H1 (cell line): ENCODE results near the gene VSTM2B. TPM values are rescaled to one million over a fixed set of nuclear protein-coding genes. Genes with fewer than 3 reads are reported as not detected.

Source experiments
- CTCF ChIA-PET: fragments of 300-600 bp; sonication (Branson Sonifier 250); formaldehyde crosslinking; loops from one replicate; lab custom pipeline; 2021; ENCODE audit not compliant: partially characterized antibody; lab: Charles Lee
- POLR2A ChIA-PET: fragments of 300-600 bp; sonication (Branson Sonifier 250); formaldehyde crosslinking; loops from one replicate; lab custom pipeline; 2021; ENCODE audit warnings: inconsistent platforms; ENCODE audit not compliant: partially characterized antibody; lab: Charles Lee
- DNase-seq, 2 experiments: peaks; one replicate each; pipeline versions ENCODE4 v3.0.0 to v3.0.0-alpha.2; 2010 to 2022; ENCODE audit warnings: low spot score in 2 of 2, low read depth in 1 of 2, mixed read lengths in 1 of 2
- FAIRE-seq: peaks from 2 replicates; lab custom pipeline; 2011; peaks lifted over from hg19 to GRCh38; lab: Jason Lieb, UNC
- H2AFZ ChIP-seq: 2 replicates; pipeline ENCODE4 v1.8.1; 2012; ENCODE audit warnings: low read length, inconsistent platforms
- H2AK5ac ChIP-seq: 2 replicates; pipeline ENCODE4 v1.6.1; 2013; ENCODE audit warnings: low read depth, low read length
- H2BK120ac ChIP-seq: replicated peaks from 2 replicates; pipeline ENCODE3; 2013; ENCODE audit warnings: low read depth, low read length, inconsistent platforms
- H2BK12ac ChIP-seq: 2 replicates; pipeline ENCODE4 v1.6.1; 2013; ENCODE audit warnings: low read depth, low read length
- H2BK15ac ChIP-seq: 2 replicates; pipeline ENCODE4 v1.6.1; 2013; ENCODE audit warnings: low read length
- H2BK20ac ChIP-seq: 2 replicates; pipeline ENCODE4 v1.6.1; 2013; ENCODE audit warnings: low read length
- H2BK5ac ChIP-seq: 2 replicates; pipeline ENCODE4 v1.6.1; 2013; ENCODE audit warnings: low read depth, low read length
- H3K14ac ChIP-seq: 2 replicates; pipeline ENCODE4 v1.6.1; 2013; ENCODE audit warnings: inconsistent platforms; ENCODE audit not compliant: insufficient read length
- H3K18ac ChIP-seq: 2 replicates; pipeline ENCODE4 v1.6.1; 2013; ENCODE audit warnings: low read length; ENCODE audit errors: extremely low read depth
- H3K23ac ChIP-seq: 2 replicates; pipeline ENCODE4 v1.6.1; 2013; ENCODE audit warnings: inconsistent platforms; ENCODE audit not compliant: insufficient read length
- H3K23me2 ChIP-seq: 2 replicates; pipeline ENCODE4 v1.6.1; 2013; ENCODE audit warnings: low read depth, low read length
- H3K27ac ChIP-seq: 2 replicates; pipeline ENCODE4 v1.6.1; 2011; ENCODE audit warnings: low read depth, low read length, inconsistent platforms
- H3K27me3 ChIP-seq, 4 experiments: replicated peaks in 1 of 4; 1 replicate in 1 of 4; 2 replicates in 3 of 4; pipeline versions ENCODE4 v1.6.1 to v1.8.1; 2011 to 2013; ENCODE audit warnings: low read length in 3 of 4, mild to moderate bottlenecking in 3 of 4, inconsistent platforms in 2 of 4, mixed read lengths in 2 of 4, moderate library complexity in 1 of 4; ENCODE audit not compliant: control insufficient read depth in 3 of 4, insufficient read depth in 3 of 4; ENCODE audit errors: extremely low read depth in 1 of 4
- H3K36me3 ChIP-seq, 4 experiments: 2 replicates each; pipeline versions ENCODE4 v1.6.1 to v1.8.1; 2011 to 2013; ENCODE audit warnings: mild to moderate bottlenecking in 4 of 4, low read length in 3 of 4, moderate library complexity in 2 of 4, control low read depth in 1 of 4, inconsistent platforms in 1 of 4; ENCODE audit not compliant: insufficient read depth in 4 of 4, control insufficient read depth in 2 of 4
- H3K4ac ChIP-seq: replicated peaks from 2 replicates; pipeline ENCODE3; 2013; ENCODE audit warnings: low read length, low read depth, mixed read lengths, inconsistent platforms; ENCODE audit not compliant: insufficient read length
- H3K4me1 ChIP-seq, 4 experiments: replicated peaks in 1 of 4; 1 replicate in 1 of 4; 2 replicates in 3 of 4; pipeline versions ENCODE4 v1.6.1 to v1.8.1; 2011 to 2013; ENCODE audit warnings: low read length in 3 of 4, inconsistent platforms in 2 of 4, mixed read lengths in 1 of 4; ENCODE audit not compliant: insufficient read depth in 4 of 4, control insufficient read depth in 3 of 4
- H3K4me2 ChIP-seq, 2 experiments: 2 replicates each; pipeline versions ENCODE4 v1.6.1 to v1.8.1; 2011 to 2013; ENCODE audit warnings: low read depth in 2 of 2, low read length in 2 of 2, control low read depth in 1 of 2, inconsistent platforms in 1 of 2, mild to moderate bottlenecking in 1 of 2; ENCODE audit not compliant: insufficient read depth in 1 of 2
- H3K4me3 ChIP-seq, 4 experiments: fragments of 200-600, 300-600 bp in 1 of 4; sonication (generic), shearing (Covaris generic), sonication (Bioruptor Twin) in 1 of 4; 2 replicates each; pipeline versions ENCODE4 v1.5.1 to v1.8.1; 2011 to 2016; ENCODE audit warnings: low read length in 4 of 4, low read depth in 3 of 4, control low read depth in 2 of 4, inconsistent platforms in 2 of 4, mild to moderate bottlenecking in 2 of 4, mixed read lengths in 1 of 4, moderate library complexity in 1 of 4; ENCODE audit not compliant: insufficient read depth in 2 of 4; ENCODE audit errors: extremely low read depth in 1 of 4
- H3K56ac ChIP-seq: replicated peaks from 2 replicates; pipeline ENCODE3; 2013; ENCODE audit warnings: low read depth, mild to moderate bottlenecking, mixed read lengths, low read length, inconsistent platforms; ENCODE audit not compliant: insufficient read length
- H3K79me1 ChIP-seq: 2 replicates; pipeline ENCODE4 v1.6.1; 2013; ENCODE audit warnings: low read depth, low read length, control low read depth
- H3K79me2 ChIP-seq, 2 experiments: 2 replicates each; pipeline versions ENCODE4 v1.6.1 to v1.8.1; 2012 to 2013; ENCODE audit warnings: low read length in 2 of 2, mild to moderate bottlenecking in 2 of 2, inconsistent platforms in 1 of 2; ENCODE audit not compliant: insufficient read depth in 2 of 2, control insufficient read depth in 1 of 2
- H3K9ac ChIP-seq, 4 experiments: replicated peaks in 1 of 4; 1 replicate in 1 of 4; 2 replicates in 3 of 4; pipeline versions ENCODE4 v1.6.1 to v1.8.1; 2011 to 2013; ENCODE audit warnings: low read depth in 3 of 4, low read length in 3 of 4, control low read depth in 2 of 4, mild to moderate bottlenecking in 2 of 4, moderate library complexity in 2 of 4, inconsistent platforms in 1 of 4; ENCODE audit errors: extremely low read depth in 1 of 4
- H3K9me3 ChIP-seq, 2 experiments: 2 replicates each; pipeline versions ENCODE4 v1.6.1 to v1.8.1; 2012 to 2013; ENCODE audit warnings: mild to moderate bottlenecking in 2 of 2, moderate library complexity in 2 of 2, control low read depth in 1 of 2, inconsistent platforms in 1 of 2, low read depth in 1 of 2, low read length in 1 of 2, mixed read lengths in 1 of 2; ENCODE audit not compliant: insufficient read depth in 2 of 2
- H4K20me1 ChIP-seq, 2 experiments: replicated peaks in 1 of 2; 2 replicates each; pipeline versions ENCODE3 to v1.8.1; 2011 to 2013; ENCODE audit warnings: inconsistent platforms in 2 of 2, low read length in 2 of 2, mild to moderate bottlenecking in 1 of 2; ENCODE audit not compliant: insufficient read depth in 2 of 2, control insufficient read depth in 1 of 2
- H4K5ac ChIP-seq: 2 replicates; pipeline ENCODE4 v1.6.1; 2013; ENCODE audit warnings: low read length, low read depth, mixed read lengths, inconsistent platforms; ENCODE audit not compliant: insufficient read length
- H4K8ac ChIP-seq: 2 replicates; pipeline ENCODE4 v1.8.0; 2013; ENCODE audit warnings: mild to moderate bottlenecking, moderate library complexity, low read length, inconsistent platforms; ENCODE audit not compliant: insufficient read depth; ENCODE audit errors: extremely low read depth
- H4K91ac ChIP-seq: replicated peaks from 2 replicates; pipeline ENCODE3; 2013; ENCODE audit warnings: low read length, mixed read lengths, inconsistent platforms; ENCODE audit not compliant: insufficient read length
- ASH2L ChIP-seq: fragments of 200-600, 300-600 bp; sonication (generic); IDR thresholded peaks from one replicate; pipeline ENCODE4 v1.7.1; 2017; ENCODE audit warnings: low read length
- ATF3 ChIP-seq: IDR thresholded peaks from 2 replicates; pipeline ENCODE4 v1.6.1; 2011; ENCODE audit warnings: low read depth, mild to moderate bottlenecking, low read length; ENCODE audit not compliant: insufficient read depth
- BACH1 ChIP-seq: IDR thresholded peaks from 2 replicates; pipeline ENCODE4 v1.6.1; 2012; ENCODE audit warnings: low read length, improper control_type of control experiment
- CEBPB ChIP-seq: IDR thresholded peaks from 2 replicates; pipeline ENCODE4 v1.6.1; 2012; ENCODE audit warnings: low read depth, low read length
- MAX ChIP-seq: IDR thresholded peaks from 2 replicates; pipeline ENCODE4 v1.6.1; 2012; ENCODE audit warnings: inconsistent platforms
- RFX5 ChIP-seq: IDR thresholded peaks from 2 replicates; pipeline ENCODE4 v1.6.1; 2011; ENCODE audit warnings: low read depth, low read length, improper control_type of control experiment, borderline replicate concordance
- SIX5 ChIP-seq: IDR thresholded peaks from 2 replicates; pipeline ENCODE4 v1.6.1; 2011; ENCODE audit warnings: mild to moderate bottlenecking, low read depth, low read length
- SP2 ChIP-seq: IDR thresholded peaks from 2 replicates; pipeline ENCODE4 v1.6.1; 2012; ENCODE audit warnings: mild to moderate bottlenecking, low read length, inconsistent platforms
- SUZ12 ChIP-seq: fragments of 200-600 bp; sonication (generic); IDR thresholded peaks from 2 replicates; pipeline ENCODE4 v1.6.1; 2012; ENCODE audit warnings: mild to moderate bottlenecking, inconsistent platforms, low read length, moderate library complexity, mixed read lengths
- TAF7 ChIP-seq: optimal IDR thresholded peaks from 2 replicates; pipeline ENCODE3; 2011; ENCODE audit warnings: low read depth, mild to moderate bottlenecking, inconsistent platforms, low read length, moderate library complexity, borderline replicate concordance
- WGBS, 2 experiments: shearing (Covaris generic) in 1 of 2; methylation state at CpG; one replicate each; pipeline versions ENCODE4 v1.1.6 to v1.1.7; 2013 to 2015; ENCODE audit warnings: low lambda C conversion rate in 2 of 2, mixed read lengths in 2 of 2, inconsistent platforms in 1 of 2, low coverage in 1 of 2, missing lambda C conversion rate in 1 of 2; ENCODE audit not compliant: insufficient replicate concordance in 2 of 2, insufficient coverage in 1 of 2, insufficient read length in 1 of 2; ENCODE audit errors: extremely low coverage in 1 of 2, missing lambda C conversion rate in 1 of 2; 5-methylcytosine and 5-hydroxymethylcytosine counted together
- polyA plus RNA-seq, 7 experiments: library from polyadenylated mRNA; depleted of rRNA in 3 of 7; stranded (reverse) in 5 of 7; unstranded in 2 of 7; fragments of >200 nt in 5 of 7; fragments of 200-250 nt in 2 of 7; gene quantifications; 1 replicate in 5 of 7; 2 replicates in 1 of 7; 4 replicates in 1 of 7; pipeline versions ENCODE4 v1.2.1 to v1.2.3, GENCODE V29; 2011 to 2013; ENCODE audit warnings: missing spikeins in 2 of 7, mixed read lengths in 2 of 7
- total RNA-seq: library from RNA; stranded (reverse); fragmentation: NEBNext Ultra II Directional; extraction: Animal tissue kit (Norgen Biotek cat#: 25700); gene quantifications from 2 replicates; pipeline ENCODE4 v1.2.1, GENCODE V29; 2021

The VSTM2B gene
- total and polyA plus RNA-seq, 2 of the 8 experiments (the other 6 are each of a cell fraction or from before 2014, with no cell fraction given), result 0.82 to 1.5 TPM

- 89% methylated on average over 1 of the region's 2 CpGs; no CpG with 5 or more reads in 1 of the 2 experiments for WGBS, 2 experiments
- Histone ChIP-seq H3K79me1 (no peaks in the 10 kb centered on the region), H3K27ac (no peak overlapping the region), H3K36me3 (no peaks in the 10 kb centered on the region), H3K23ac (no peak overlapping the region), H3K27me3 (no peaks in the 10 kb centered on the region; a peak in 1 of 7 replicates), H2BK15ac (no peak overlapping the region), H3K4ac (no peak overlapping the region), H4K8ac (peak overlapping the region; percentile 79; the same call in 1 of the 2 replicates), H3K18ac (no peak overlapping the region), H2AK5ac (no peak overlapping the region), H3K4me1 (peaks cover 0 to 10% (median 0%) of the 10 kb centered on the region in 4 experiments; a peak in 3 of 7 replicates), H2BK20ac (no peak overlapping the region), H4K5ac (no peak overlapping the region), H3K9ac (no peak overlapping the region), H3K9me3 (no peaks in the 10 kb centered on the region), H3K14ac (no peak overlapping the region), H4K20me1 (peaks cover 0 to 4% of the 10 kb centered on the region in 2 experiments), H3K56ac (no peak overlapping the region), H3K23me2 (no peaks in the 10 kb centered on the region), H2BK5ac (no peak overlapping the region), H2AFZ (no peak overlapping the region), H3K4me3 (no peak overlapping the region), H2BK120ac (no peak overlapping the region), H3K4me2 (no peak overlapping the region), H4K91ac (no peak overlapping the region), H2BK12ac (no peak overlapping the region), H3K79me2 (no peaks in the 10 kb centered on the region)
- ChIA-PET POLR2A (no interaction called here), CTCF (interaction anchor here (1.0 kb wide), 1 partner anchor 10 kb away, joined by 3 read pairs; no protein-coding TSS in a partner anchor)
- FAIRE-seq, result no peak
- no peak for DNase-seq
- TF ChIP-seq TAF7, result no peak
- TF ChIP-seq CEBPB, result no peak
- no peak for TF ChIP-seq MAX
- no peak for TF ChIP-seq SIX5
- TF ChIP-seq RFX5, result no peak
- TF ChIP-seq ATF3, result no peak
- TF ChIP-seq SUZ12, result no peak
- TF ChIP-seq SP2, result no peak
- no peak for TF ChIP-seq ASH2L
- no peak for TF ChIP-seq BACH1
Observed at GRCh38 chr19:29567366-29567915, 41.6 kb downstream of the VSTM2B start.
